ENCODE results near the gene NOL11.
"Not testable (repeated sequence)": the region's sequence is repeated elsewhere in the genome, so short reads cannot be mapped to it uniquely, and the experiment has no call there.

NOL11 gene

DNA sequence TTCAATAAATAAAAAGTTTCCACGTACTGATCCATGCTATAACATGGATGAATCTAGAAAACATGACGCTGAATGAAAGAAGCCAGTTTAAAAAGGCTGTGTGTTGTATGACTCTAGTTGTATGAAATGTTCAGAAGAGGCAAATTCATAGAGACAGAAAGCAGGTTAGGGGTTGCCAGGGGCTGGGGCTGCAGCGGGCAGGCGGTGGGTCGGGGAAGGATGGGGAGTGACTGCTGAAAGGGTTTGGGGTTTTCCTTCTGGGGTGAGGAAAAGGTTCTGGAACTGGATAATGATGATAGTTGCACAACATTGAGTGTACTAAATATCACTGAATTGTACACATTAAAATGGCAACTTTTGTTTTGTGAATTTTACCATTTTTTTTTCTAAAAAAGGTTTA lies 36.3 kb downstream of the NOL11 start:
- DNase-seq (ENCODE audit: low read depth in 2 of 2): no peak

DNA sequence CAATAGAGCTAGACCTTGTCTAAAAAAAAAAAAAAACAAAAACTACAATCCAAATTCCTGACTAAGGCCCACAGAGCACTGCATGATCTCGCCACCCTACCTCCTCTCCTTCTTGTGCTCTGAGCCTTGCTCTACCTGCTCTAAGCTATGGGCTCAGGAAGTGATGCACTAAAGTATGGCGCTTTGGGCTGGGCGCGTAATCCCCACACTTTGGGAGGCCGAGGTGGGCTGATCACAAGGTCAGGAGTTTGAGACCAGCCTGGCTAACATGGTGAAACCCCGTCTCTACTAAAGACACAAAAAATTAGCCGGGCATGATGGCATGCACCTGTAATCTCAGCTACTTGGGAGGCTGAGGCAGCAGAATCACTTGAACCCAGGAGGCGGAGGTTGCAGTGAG lies 37.0 kb downstream of the NOL11 start:
- DNase-seq (ENCODE audit: low read depth in 2 of 2): not testable (repeated sequence)

DNA sequence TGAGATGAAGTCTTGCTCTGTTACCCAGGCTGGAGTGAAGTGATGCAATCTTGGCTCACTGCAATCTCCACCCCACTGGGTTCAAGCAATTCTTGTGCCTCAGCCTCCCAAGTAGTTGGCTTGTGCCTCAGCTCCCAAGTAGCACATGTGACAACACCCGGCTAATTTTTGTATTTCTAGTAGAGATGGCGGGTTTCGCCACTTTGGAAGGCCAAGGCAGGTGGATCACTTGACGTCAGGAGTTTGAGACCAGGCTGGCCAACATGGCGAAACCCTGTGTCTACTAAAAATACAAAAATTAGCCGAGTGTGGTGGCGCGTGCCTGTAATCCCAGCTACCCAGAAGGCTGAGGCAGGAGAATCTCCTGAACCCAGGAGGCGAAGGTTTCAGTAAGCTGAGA lies 39.0 kb downstream of the NOL11 start:
- DNase-seq (ENCODE audit: low read depth in 2 of 2): not testable (repeated sequence)

DNA sequence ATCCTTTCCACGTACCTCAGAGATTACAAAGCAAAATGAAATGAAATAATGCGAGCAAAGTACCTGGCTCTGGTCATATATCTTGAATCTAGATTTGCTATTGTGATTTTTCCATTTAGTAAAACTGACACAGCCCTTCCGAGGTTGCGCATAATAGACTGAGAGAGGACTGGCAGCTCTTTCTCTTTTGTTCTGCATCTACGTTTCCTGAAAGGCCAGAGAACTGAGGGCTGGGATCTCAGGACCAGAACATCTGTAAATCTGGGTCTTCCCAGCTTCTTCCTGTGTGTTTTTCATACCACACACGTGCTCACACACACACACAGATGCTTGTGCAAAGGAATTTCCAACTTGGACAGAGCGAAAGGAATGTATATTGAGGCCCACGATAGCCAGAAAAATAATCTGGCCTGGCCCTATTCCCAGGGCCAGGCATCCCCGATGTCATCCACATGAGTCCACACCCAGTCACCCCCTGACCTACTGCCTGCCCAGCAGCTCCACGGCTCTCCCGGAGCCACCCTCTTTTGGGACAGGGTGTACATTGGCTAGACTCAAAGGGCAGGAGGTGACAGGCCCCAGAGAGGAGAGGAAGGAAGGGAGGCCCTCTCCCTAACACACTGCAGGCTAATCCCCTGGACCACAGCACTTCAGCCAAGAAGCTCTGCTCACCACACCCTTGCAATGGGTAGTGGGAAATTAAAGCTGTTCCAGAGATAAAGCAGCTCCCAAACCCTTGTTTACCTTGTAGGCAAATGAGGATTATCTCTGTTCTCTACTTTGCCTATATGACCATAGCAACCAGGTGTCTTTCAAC lies 41.8 kb downstream of the NOL11 start:
- no peak for DNase-seq (ENCODE audit: low read depth in 2 of 2)

DNA sequence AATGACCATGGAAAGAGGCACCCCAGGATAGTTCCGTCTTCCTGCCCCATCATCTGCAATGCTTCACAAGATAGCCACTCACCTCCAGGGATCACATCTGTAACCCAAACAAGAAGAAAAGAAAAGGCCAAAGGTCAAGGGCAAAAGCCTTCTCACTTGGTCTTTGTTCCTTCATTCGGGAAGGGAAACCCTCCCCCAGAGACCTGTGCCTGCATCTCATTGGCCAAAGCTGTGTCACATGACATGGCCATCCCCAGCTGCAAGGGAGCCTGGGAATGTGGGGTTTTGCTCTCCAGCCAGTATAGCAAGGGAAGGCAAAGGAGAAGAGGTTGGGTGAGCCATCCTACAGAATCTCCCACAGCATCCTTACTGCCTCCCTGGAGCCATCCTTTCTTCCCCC lies 47.9 kb downstream of the NOL11 start:
- DNase-seq (ENCODE audit: low read depth in 2 of 2): no peak

DNA sequence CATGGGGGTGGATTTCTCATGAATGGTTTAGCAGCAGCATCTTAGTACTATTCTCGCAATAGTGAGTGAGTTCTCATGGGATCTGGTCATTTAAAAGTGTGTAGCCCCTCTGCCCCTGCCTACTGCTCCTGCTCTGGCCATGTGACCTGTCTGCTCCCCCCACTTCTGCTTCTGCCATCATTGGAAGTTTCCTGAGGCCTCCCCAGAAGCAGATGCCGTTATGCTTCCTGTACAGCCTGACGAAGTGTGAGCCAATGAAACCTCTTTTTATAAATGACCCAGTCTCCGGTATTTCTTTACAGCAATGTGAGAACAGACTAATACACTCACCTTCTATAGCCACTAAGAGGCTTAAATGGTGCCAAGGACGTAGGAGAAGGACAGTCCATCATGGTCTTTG lies 51.5 kb downstream of the NOL11 start:
- DNase-seq (ENCODE audit: low read depth in 2 of 2): no peak

DNA sequence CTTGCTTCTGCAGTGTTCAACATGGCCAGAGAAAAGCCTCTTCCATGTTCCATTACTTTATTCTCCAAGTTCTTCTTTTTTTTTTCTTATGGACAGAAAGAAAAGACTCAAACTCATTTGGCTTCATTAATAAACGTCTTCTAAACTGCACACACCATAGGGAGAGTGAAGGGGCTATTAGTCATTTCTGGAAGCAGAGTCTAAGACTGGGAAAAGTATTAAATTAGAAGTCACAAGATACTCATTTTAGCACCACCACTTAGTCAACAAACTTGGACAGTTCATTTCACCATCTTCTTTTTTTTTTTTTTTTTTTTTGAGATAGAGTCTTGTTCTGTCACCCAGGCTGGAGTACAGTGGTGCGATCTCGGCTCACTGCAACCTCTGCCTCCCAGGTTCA lies 52.8 kb downstream of the NOL11 start:
- no peak for DNase-seq (ENCODE audit: low read depth in 2 of 2)

DNA sequence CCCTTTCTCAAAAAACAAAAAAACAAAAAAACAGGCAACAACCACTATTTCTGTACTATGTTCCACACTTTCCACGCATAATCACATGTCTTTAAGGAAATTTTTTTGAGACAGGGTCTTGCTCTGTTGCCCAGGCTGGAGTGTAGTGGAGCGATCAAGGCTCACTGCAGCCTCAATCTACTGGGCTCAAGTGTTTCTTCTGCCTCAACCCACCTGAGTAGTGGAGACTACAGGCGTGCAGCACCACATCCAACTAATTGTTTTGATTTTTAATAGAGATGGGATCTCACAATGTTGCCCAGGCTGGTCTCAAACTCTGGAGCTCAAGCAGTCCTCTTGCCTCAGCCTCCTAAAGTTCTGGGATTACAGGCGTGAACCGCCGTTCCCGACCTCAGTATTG lies 54.9 kb downstream of the NOL11 start:
- DNase-seq (ENCODE audit: low read depth in 2 of 2): no peak

DNA sequence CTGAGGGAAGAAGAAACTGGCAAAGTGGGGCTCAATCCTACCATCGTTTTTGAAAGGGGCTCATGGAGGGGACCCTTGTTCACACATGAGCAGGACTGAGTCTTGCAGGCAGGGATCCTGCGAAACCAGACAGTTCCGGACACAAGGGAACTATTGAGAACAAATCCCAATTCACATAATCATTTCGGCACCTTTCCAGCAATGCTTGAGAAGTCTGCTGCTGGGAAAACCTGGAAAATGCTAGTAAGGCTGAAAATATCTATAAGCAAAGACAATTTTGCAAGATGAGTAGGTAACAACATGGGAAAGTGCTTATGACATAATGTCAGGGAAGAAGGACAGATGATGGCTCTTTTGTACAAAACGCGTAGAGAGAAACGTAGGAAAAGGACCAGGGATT lies 55.5 kb downstream of the NOL11 start:
- no peak for DNase-seq (ENCODE audit: low read depth in 2 of 2)

DNA sequence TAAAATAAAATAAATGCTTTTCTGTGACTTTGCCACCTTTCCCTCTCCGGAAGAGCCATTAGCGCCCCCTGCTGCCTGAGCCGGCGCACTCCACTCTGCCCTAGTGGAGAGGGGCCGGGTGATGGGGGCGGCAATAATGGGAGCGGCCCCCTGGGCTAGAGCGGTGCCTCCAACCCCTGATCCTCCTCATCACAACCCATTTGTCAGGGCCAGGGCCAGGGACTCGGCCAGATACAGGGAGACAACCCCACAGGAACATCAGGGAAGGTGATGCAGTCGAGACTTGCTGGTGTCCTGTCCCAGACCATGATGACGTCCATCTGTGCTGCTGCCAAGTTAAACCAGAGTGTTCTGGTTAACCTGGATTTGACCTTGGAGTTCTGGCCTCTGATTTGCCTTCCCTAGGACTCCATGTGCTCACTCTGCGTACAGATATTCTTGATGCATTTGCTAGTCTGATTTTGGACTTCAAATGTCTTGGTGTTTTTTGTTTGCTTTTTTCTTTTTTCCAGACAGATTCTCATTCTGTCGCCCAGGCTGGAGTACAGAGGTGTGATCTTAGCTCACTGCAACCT lies 61.4 kb downstream of the NOL11 start:
- no peak for DNase-seq (ENCODE audit: low read depth in 2 of 2)

DNA sequence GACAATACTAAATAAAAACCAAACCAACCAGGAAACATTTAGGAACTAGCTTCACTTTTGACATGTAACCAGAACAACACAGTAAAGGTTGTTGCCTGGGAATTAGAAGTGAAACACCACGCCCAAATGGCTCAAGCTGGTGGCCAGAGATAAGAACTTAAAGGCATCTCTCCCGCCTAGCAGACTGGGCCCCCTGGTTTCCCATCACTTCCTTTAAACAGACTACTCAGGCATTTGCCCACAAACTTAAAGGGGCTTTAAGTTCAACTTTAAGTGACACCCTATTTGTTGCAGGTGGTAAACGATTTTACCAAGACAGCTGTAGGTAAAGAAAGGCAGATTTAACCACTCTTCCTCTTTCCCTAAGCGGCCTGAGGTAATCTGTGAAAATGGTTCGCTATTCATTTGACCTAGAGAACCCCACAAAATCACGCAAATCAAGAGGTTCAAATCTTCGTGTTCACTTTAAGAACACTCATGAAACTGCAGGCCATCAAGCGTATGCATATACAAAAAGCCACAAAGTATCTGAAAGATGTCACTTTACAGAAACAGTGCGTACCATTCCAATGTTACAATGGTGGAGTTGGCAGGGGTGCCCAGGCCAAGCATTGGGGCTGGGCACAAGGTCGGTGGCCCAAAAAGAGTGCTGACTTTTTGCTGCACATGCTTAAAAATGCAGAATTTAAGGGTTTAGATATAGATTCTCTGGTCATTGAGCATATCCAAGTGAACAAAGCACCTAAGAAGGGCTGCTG lies 66.8 kb downstream of the NOL11 start:
- DNase-seq (ENCODE audit: low read depth in 2 of 2): no peak

DNA sequence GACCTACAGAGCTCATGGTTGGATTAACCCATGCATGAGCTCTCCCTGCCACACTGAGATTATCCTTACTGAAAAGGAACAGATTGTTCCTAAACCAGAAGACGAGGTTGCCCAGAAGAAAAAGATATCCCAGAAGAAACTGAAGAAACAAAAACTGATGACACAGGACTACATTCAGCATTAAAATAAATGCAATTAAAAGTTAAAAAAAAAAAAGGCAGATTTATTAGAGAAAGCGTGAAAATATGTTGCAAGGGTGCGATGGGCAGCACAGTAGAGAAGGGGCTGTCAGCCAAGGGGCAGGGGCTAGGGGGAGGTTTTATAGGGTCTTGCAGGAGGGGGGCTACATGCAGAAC lies 67.4 kb downstream of the NOL11 start:
- DNase-seq (ENCODE audit: low read depth in 2 of 2): no peak

DNA sequence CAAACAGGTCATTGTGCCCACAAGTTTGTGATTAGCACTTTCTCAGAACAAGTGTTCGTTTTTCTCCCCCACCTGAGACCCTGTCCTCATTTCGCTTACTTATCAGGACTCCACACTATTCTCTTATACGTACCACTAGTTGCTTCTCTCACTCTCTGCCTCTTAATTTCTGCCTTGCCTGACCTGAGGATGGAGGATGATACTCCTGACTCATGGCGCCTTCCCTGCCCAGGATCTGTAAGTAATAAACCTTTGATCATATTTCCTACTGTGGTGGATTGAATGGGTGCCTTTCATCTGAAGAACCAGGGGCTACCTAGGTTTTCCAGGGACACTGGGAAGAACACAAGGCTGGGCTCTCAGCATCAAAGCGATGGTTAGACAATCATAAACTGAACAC lies 67.8 kb downstream of the NOL11 start:
- DNase-seq (ENCODE audit: low read depth in 2 of 2): no peak
